HCT116 (cell line): ENCODE results near the gene PRKN.

Experiments
- EGR1 ChIP-seq: IDR thresholded peaks from 2 replicates; pipeline ENCODE4 v1.6.1; 2012; ENCODE audit warnings: low read depth
- EZH2phosphoT487 ChIP-seq: fragments of 200-600 bp; IDR thresholded peaks from 2 replicates; pipeline ENCODE4 v1.6.1; 2018; ENCODE audit warnings: antibody characterized with exemption, borderline replicate concordance
- POLR2A ChIP-seq: IDR thresholded peaks from 2 replicates; pipeline ENCODE4 v1.7.0; 2011; ENCODE audit warnings: borderline replicate concordance; ENCODE audit not compliant: insufficient read depth, insufficient read length; ENCODE audit errors: extremely low read depth
- POLR2AphosphoS5 ChIP-seq: IDR thresholded peaks from 2 replicates; pipeline ENCODE4 v1.6.1; 2011; ENCODE audit warnings: mild to moderate bottlenecking, low read depth, low read length, moderate library complexity
- RAD21 ChIP-seq: IDR thresholded peaks from 2 replicates; pipeline ENCODE4 v1.6.1; 2012; ENCODE audit warnings: low read depth, mild to moderate bottlenecking
- SP1 ChIP-seq: IDR thresholded peaks from 2 replicates; pipeline ENCODE4 v1.6.1; 2012; ENCODE audit warnings: low read depth
- YY1 ChIP-seq: IDR thresholded peaks from 2 replicates; pipeline ENCODE4 v1.6.1; 2011; ENCODE audit warnings: low read length, low read depth, moderate library complexity, mild to moderate bottlenecking; ENCODE audit not compliant: insufficient replicate concordance; ENCODE audit errors: extremely low read depth
- ZNF274 ChIP-seq: fragments of 200-500 bp; sonication (Bioruptor generic); IDR thresholded peaks from 2 replicates; pipeline ENCODE4 v1.6.1; 2014; ENCODE audit warnings: mild to moderate bottlenecking, low read depth, low read length, inconsistent platforms
- TF ChIP-seq, protein P1 (sequence below), 3 experiments: fragments of 200-600 bp in 1 of 3; sonication (generic) in 1 of 3; IDR thresholded peaks in 2 of 3; conservative IDR thresholded peaks in 1 of 3; 2 replicates each; pipeline ENCODE4 v1.5.1; 2012 to 2017; ENCODE audit warnings: low read depth in 2 of 3, low read length in 2 of 3, antibody characterized with exemption in 1 of 3, borderline replicate concordance in 1 of 3, control low read depth in 1 of 3, mild to moderate bottlenecking in 1 of 3, mixed read lengths in 1 of 3, mixed run types in 1 of 3, moderate library complexity in 1 of 3; ENCODE audit not compliant: insufficient read depth in 1 of 3
- TF ChIP-seq, protein P2 (sequence below): IDR thresholded peaks from 2 replicates; pipeline ENCODE4 v1.6.1; 2012
- TF ChIP-seq, protein P3 (sequence below): IDR thresholded peaks from 2 replicates; pipeline ENCODE4 v1.6.1; 2011; ENCODE audit warnings: mild to moderate bottlenecking, low read length, moderate library complexity; ENCODE audit not compliant: insufficient replicate concordance; ENCODE audit errors: extremely low read depth

DNA sequence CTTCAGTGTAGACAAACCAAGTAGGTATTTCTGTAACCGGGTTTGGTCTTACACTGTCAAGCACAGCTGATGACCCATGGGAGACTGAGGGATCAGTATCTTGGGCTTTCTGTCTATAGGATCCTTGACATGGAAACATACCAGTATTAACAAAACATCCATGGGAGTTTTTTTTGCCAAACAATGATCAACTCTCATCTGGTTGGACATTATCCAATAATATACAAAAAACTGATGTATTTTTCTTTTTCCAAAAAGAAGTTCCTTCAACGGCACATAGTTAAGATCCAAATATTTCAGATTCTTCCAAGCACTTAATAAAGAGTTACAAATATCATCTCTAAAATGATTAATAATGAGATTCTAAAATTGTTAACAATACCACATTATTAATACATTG is 459.9 kb downstream of the PRKN start:
- no peak for TF ChIP-seq RAD21
- TF ChIP-seq, protein P1, sequence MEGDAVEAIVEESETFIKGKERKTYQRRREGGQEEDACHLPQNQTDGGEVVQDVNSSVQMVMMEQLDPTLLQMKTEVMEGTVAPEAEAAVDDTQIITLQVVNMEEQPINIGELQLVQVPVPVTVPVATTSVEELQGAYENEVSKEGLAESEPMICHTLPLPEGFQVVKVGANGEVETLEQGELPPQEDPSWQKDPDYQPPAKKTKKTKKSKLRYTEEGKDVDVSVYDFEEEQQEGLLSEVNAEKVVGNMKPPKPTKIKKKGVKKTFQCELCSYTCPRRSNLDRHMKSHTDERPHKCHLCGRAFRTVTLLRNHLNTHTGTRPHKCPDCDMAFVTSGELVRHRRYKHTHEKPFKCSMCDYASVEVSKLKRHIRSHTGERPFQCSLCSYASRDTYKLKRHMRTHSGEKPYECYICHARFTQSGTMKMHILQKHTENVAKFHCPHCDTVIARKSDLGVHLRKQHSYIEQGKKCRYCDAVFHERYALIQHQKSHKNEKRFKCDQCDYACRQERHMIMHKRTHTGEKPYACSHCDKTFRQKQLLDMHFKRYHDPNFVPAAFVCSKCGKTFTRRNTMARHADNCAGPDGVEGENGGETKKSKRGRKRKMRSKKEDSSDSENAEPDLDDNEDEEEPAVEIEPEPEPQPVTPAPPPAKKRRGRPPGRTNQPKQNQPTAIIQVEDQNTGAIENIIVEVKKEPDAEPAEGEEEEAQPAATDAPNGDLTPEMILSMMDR (IDR thresholded peaks at IDR 0.05 in 2 of 3, conservative IDR thresholded peaks at IDR 0.05 in 1 of 3; ENCODE audit: borderline replicate concordance in 1 of 3, insufficient read depth in 1 of 3, low read depth in 2 of 3, low read length in 2 of 3): no peak
- no peak for TF ChIP-seq POLR2AphosphoS5
- TF ChIP-seq POLR2A: no peak
- no peak for TF ChIP-seq ZNF274
- no peak for TF ChIP-seq YY1
- TF ChIP-seq, protein P2, sequence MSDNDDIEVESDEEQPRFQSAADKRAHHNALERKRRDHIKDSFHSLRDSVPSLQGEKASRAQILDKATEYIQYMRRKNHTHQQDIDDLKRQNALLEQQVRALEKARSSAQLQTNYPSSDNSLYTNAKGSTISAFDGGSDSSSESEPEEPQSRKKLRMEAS: no peak
- TF ChIP-seq EZH2phosphoT487: no peak
- TF ChIP-seq, protein P3, sequence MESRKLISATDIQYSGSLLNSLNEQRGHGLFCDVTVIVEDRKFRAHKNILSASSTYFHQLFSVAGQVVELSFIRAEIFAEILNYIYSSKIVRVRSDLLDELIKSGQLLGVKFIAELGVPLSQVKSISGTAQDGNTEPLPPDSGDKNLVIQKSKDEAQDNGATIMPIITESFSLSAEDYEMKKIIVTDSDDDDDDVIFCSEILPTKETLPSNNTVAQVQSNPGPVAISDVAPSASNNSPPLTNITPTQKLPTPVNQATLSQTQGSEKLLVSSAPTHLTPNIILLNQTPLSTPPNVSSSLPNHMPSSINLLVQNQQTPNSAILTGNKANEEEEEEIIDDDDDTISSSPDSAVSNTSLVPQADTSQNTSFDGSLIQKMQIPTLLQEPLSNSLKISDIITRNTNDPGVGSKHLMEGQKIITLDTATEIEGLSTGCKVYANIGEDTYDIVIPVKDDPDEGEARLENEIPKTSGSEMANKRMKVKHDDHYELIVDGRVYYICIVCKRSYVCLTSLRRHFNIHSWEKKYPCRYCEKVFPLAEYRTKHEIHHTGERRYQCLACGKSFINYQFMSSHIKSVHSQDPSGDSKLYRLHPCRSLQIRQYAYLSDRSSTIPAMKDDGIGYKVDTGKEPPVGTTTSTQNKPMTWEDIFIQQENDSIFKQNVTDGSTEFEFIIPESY: no peak
- no peak for TF ChIP-seq EGR1
- TF ChIP-seq SP1: no peak
